HEK293 (cell line): ENCODE measurements around the gene CTIF.

Experiments
- KLF10 ChIP-seq: fragments of 450-650 bp; IDR thresholded peaks from 2 replicates; pipeline ENCODE4 v1.5.1; 2018; ENCODE audit warnings: missing biosample characterization, mild to moderate bottlenecking, missing genetic modification characterization
- REST ChIP-seq: fragments of 450-650 bp; formaldehyde crosslinking; IDR thresholded peaks from 2 replicates; pipeline ENCODE4 v1.5.1; 2016; ENCODE audit warnings: missing biosample characterization, missing genetic modification characterization
- ZNF555 ChIP-seq: fragments of 450-650 bp; formaldehyde crosslinking; conservative IDR thresholded peaks from 2 replicates; pipeline ENCODE4 v1.5.1; 2017; ENCODE audit warnings: missing biosample characterization, mild to moderate bottlenecking, missing genetic modification characterization, inconsistent platforms

- TF ChIP-seq KLF10 (tag by site-specific recombination) = no peak
- no peak for TF ChIP-seq REST (tag by site-specific recombination)
- no peak for TF ChIP-seq ZNF555
These were observed 295.0 kb downstream of the CTIF start for GRCh38 chr18:48833701-48834412.
